ENCODE measurements around the gene LGI2. TPM values are rescaled to one million over a fixed set of nuclear protein-coding genes. Genes with fewer than 3 reads are reported as not detected.

Gene LGI2
- total and polyA plus RNA-seq, 2 of the 8 experiments (the other 6 are each of a cell fraction or from before 2014, with no cell fraction given) = 2.3 to 4.0 TPM

GRCh38 chr4:25065431-25065858, 34.7 kb upstream of the LGI2 start:
- no peak overlapping the region for H3K14ac ChIP-seq (ENCODE audit: insufficient read length)
- H3K79me1 ChIP-seq (ENCODE audit: low read depth, low read length) = no peaks in the 10 kb centered on the region
- H2BK15ac ChIP-seq (ENCODE audit: low read length) = no peak overlapping the region
- H3K4me2 ChIP-seq (ENCODE audit: insufficient read depth in 1 of 2, low read depth in 2 of 2, low read length in 2 of 2) = peak overlapping the region; percentile 12 to 29; a peak in 2 of 4 replicates
- H4K91ac ChIP-seq (replicated peaks; ENCODE audit: insufficient read length, low read length) = no peak overlapping the region
- no peak overlapping the region for H2AK5ac ChIP-seq (ENCODE audit: low read depth, low read length)
- H4K8ac ChIP-seq (ENCODE audit: extremely low read depth, insufficient read depth, low read length) = no peak overlapping the region
- POLR2A ChIA-PET (ENCODE audit: partially characterized antibody) = no interaction called here
- DNase-seq (ENCODE audit: low read depth in 1 of 2, low spot score in 2 of 2) (no peak), FAIRE-seq (no peak)
- CTCF ChIA-PET (ENCODE audit: partially characterized antibody) = interaction anchor here (0.8 to 4.9 kb wide), 5 partner anchors 10 to 148 kb away, joined by 3 to 24 read pairs (median 4); no protein-coding TSS in a partner anchor
- TF ChIP-seq EZH2 (IDR thresholded peaks at IDR 0.05; ENCODE audit: low read depth, low read length, severe bottlenecking) (no peak), FOSL1 (IDR thresholded peaks at IDR 0.05; ENCODE audit: insufficient read depth, low read depth, low read length) (no peak), NRF1 (IDR thresholded peaks at IDR 0.05; ENCODE audit: low read depth, low read length) (no peak), POLR2A (IDR thresholded peaks at IDR 0.05; ENCODE audit: control extremely low read depth in 1 of 2, low read depth in 2 of 2, low read length in 2 of 2) (no peak), RNF2 (IDR thresholded peaks at IDR 0.05; ENCODE audit: borderline replicate concordance, low read depth, low read length, missing control alignments, poor library complexity, severe bottlenecking) (no peak), HDAC6 (IDR thresholded peaks at IDR 0.05; ENCODE audit: low read depth, low read length) (no peak), CHD1 (IDR thresholded peaks at IDR 0.05; ENCODE audit: low read depth, low read length) (no peak), RXRA (IDR thresholded peaks at IDR 0.05; ENCODE audit: insufficient read depth, low read depth, low read length) (no peak), RBBP5 (IDR thresholded peaks at IDR 0.05; ENCODE audit: borderline replicate concordance, low read depth, low read length) (no peak), POLR2AphosphoS5 (IDR thresholded peaks at IDR 0.05; ENCODE audit: low read depth, low read length) (no peak), SIRT6 (IDR thresholded peaks at IDR 0.05; ENCODE audit: low read length) (no peak), SIN3A (conservative IDR thresholded peaks at IDR 0.05 in 1 of 2, IDR thresholded peaks at IDR 0.05 in 1 of 2; ENCODE audit: low read depth in 1 of 2, low read length in 2 of 2) (no peak), YY1 (IDR thresholded peaks at IDR 0.05; ENCODE audit: low read depth, low read length) (no peak), JUND (IDR thresholded peaks at IDR 0.05; ENCODE audit: low read length) (no peak), CBX5 (IDR thresholded peaks at IDR 0.05; ENCODE audit: low read depth, low read length) (no peak)
- peaks cover 0 to 18% (median 12%) of the 10 kb centered on the region in 4 experiments for H3K4me1 ChIP-seq (replicated peaks in 1 of 4; ENCODE audit: control insufficient read depth in 3 of 4, insufficient read depth in 4 of 4, low read length in 3 of 4)
- no peak overlapping the region for H3K23ac ChIP-seq (ENCODE audit: insufficient read length)
- no peak overlapping the region for H4K5ac ChIP-seq (ENCODE audit: insufficient read length, low read depth, low read length)
- no peak overlapping the region for H2BK120ac ChIP-seq (replicated peaks; ENCODE audit: low read depth, low read length)
- no peaks in the 10 kb centered on the region for H4K20me1 ChIP-seq (replicated peaks in 1 of 2; ENCODE audit: control insufficient read depth in 1 of 2, insufficient read depth in 2 of 2, low read length in 2 of 2)
- H3K27me3 ChIP-seq (replicated peaks in 1 of 4; ENCODE audit: control insufficient read depth in 3 of 4, extremely low read depth in 1 of 4, insufficient read depth in 3 of 4, low read length in 3 of 4) = no peaks in the 10 kb centered on the region
- no peak overlapping the region for H2BK20ac ChIP-seq (ENCODE audit: low read length)
- no peak overlapping the region for H3K18ac ChIP-seq (ENCODE audit: extremely low read depth, low read length)
- no peaks in the 10 kb centered on the region for H3K36me3 ChIP-seq (ENCODE audit: control insufficient read depth in 2 of 4, insufficient read depth in 4 of 4, low read length in 3 of 4)
- no peaks in the 10 kb centered on the region; the same call in 1 of the 2 replicates for H3K23me2 ChIP-seq (ENCODE audit: low read depth, low read length)
- no peaks in the 10 kb centered on the region for H3K79me2 ChIP-seq (ENCODE audit: control insufficient read depth in 1 of 2, insufficient read depth in 2 of 2, low read length in 2 of 2)
- no peak overlapping the region for H2BK12ac ChIP-seq (ENCODE audit: low read depth, low read length)
- no peak overlapping the region for H3K4ac ChIP-seq (replicated peaks; ENCODE audit: insufficient read length, low read depth, low read length)
- no peaks in the 10 kb centered on the region for H3K9me3 ChIP-seq (ENCODE audit: insufficient read depth in 2 of 2, low read depth in 1 of 2, low read length in 1 of 2)
- no peak overlapping the region for H3K56ac ChIP-seq (replicated peaks; ENCODE audit: insufficient read length, low read depth, low read length)
- WGBS, 2 experiments (ENCODE audit: extremely low coverage in 1 of 2, insufficient coverage in 1 of 2, insufficient read length in 1 of 2, insufficient replicate concordance in 2 of 2, low coverage in 1 of 2, low lambda C conversion rate in 2 of 2, missing lambda C conversion rate in 1 of 2) = 54% methylated on average over 5 of the region's 5 CpGs; no CpG with 5 or more reads in 1 of the 2 experiments
- no peak overlapping the region for H3K9ac ChIP-seq (replicated peaks in 1 of 4; ENCODE audit: extremely low read depth in 1 of 4, low read depth in 3 of 4, low read length in 3 of 4)
- no peak overlapping the region for H2AFZ ChIP-seq (ENCODE audit: low read length)
- no peak overlapping the region; the same call in 1 of the 2 replicates for H2BK5ac ChIP-seq (ENCODE audit: low read depth, low read length)
- no peak overlapping the region for H3K4me3 ChIP-seq (ENCODE audit: extremely low read depth in 1 of 4, insufficient read depth in 2 of 4, low read depth in 3 of 4, low read length in 4 of 4)
- no peak overlapping the region for H3K27ac ChIP-seq (ENCODE audit: low read depth, low read length)

Data from H1 (cell line).